ENCODE data around the gene ADO.

Gene ADO

GRCh38 chr10:62813981-62814380, 9.5 kb downstream of the ADO start:
- peaks cover 25% of the 10 kb centered on the region for H3K27me3 ChIP-seq (ENCODE audit: control insufficient read depth, insufficient read depth, low read length)
- peak overlapping the region; percentile 93 for H3K4me2 ChIP-seq (ENCODE audit: low read length)
- H3K9me3 ChIP-seq (replicated peaks; ENCODE audit: low read length) = no peaks in the 10 kb centered on the region
- H3K4me3 ChIP-seq (ENCODE audit: low read length) = peak overlapping the region; percentile 80
- H3K9ac ChIP-seq (ENCODE audit: low read depth, low read length) = no peak overlapping the region
- no peaks in the 10 kb centered on the region for H3K36me3 ChIP-seq (ENCODE audit: insufficient read depth, low read length)
- H3K4me1 ChIP-seq (ENCODE audit: control insufficient read depth, insufficient read depth, low read length) = peaks cover 35% of the 10 kb centered on the region

GRCh38 chr10:62814756-62815380, 10.3 kb downstream of the ADO start:
- Histone ChIP-seq H3K27me3 (ENCODE audit: control insufficient read depth, insufficient read depth, low read length) (peaks cover 33% of the 10 kb centered on the region), H3K4me1 (ENCODE audit: control insufficient read depth, insufficient read depth, low read length) (peaks cover 36% of the 10 kb centered on the region), H3K9me3 (replicated peaks; ENCODE audit: low read length) (no peaks in the 10 kb centered on the region), H3K4me2 (ENCODE audit: low read length) (peak overlapping the region; percentile 93), H3K36me3 (ENCODE audit: insufficient read depth, low read length) (no peaks in the 10 kb centered on the region), H3K4me3 (ENCODE audit: low read length) (peak overlapping the region; percentile 80), H3K9ac (ENCODE audit: low read depth, low read length) (peak overlapping the region; percentile 76)

GRCh38 chr10:62815381-62816075, 11.0 kb downstream of the ADO start:
- peak overlapping the region; percentile 93 for H3K4me2 ChIP-seq (ENCODE audit: low read length)
- H3K4me1 ChIP-seq (ENCODE audit: control insufficient read depth, insufficient read depth, low read length) = peaks cover 36% of the 10 kb centered on the region
- no peaks in the 10 kb centered on the region for H3K9me3 ChIP-seq (replicated peaks; ENCODE audit: low read length)
- peak overlapping the region; percentile 80 for H3K4me3 ChIP-seq (ENCODE audit: low read length)
- H3K36me3 ChIP-seq (ENCODE audit: insufficient read depth, low read length) = no peaks in the 10 kb centered on the region
- H3K9ac ChIP-seq (ENCODE audit: low read depth, low read length) = peak overlapping the region; percentile 76
- H3K27me3 ChIP-seq (ENCODE audit: control insufficient read depth, insufficient read depth, low read length) = peaks cover 40% of the 10 kb centered on the region

GRCh38 chr10:62816076-62816330, 11.5 kb downstream of the ADO start:
- H3K9ac ChIP-seq (ENCODE audit: low read depth, low read length) = peak overlapping the region; percentile 76
- peaks cover 43% of the 10 kb centered on the region for H3K27me3 ChIP-seq (ENCODE audit: control insufficient read depth, insufficient read depth, low read length)
- H3K4me2 ChIP-seq (ENCODE audit: low read length) = peak overlapping the region; percentile 93
- peaks cover 36% of the 10 kb centered on the region for H3K4me1 ChIP-seq (ENCODE audit: control insufficient read depth, insufficient read depth, low read length)
- H3K36me3 ChIP-seq (ENCODE audit: insufficient read depth, low read length) = no peaks in the 10 kb centered on the region
- H3K4me3 ChIP-seq (ENCODE audit: low read length) = peak overlapping the region; percentile 80
- H3K9me3 ChIP-seq (replicated peaks; ENCODE audit: low read length) = no peaks in the 10 kb centered on the region

GRCh38 chr10:62816331-62817120, 12.0 kb downstream of the ADO start, which contains the start of gene EGR2:
EGR2 (minus strand) TSS chr10:62816366; CDS start chr10:62816029, 337 bp downstream.
- Histone ChIP-seq H3K27me3 (ENCODE audit: control insufficient read depth, insufficient read depth, low read length) (peaks cover 45% of the 10 kb centered on the region), H3K9ac (ENCODE audit: low read depth, low read length) (peak within 1 kb of the TSS; percentile 76), H3K36me3 (ENCODE audit: insufficient read depth, low read length) (no peaks in the 10 kb centered on the region), H3K4me3 (ENCODE audit: low read length) (peak within 1 kb of the TSS; percentile 80), H3K9me3 (replicated peaks; ENCODE audit: low read length) (no peaks in the 10 kb centered on the region), H3K4me1 (ENCODE audit: control insufficient read depth, insufficient read depth, low read length) (peaks cover 36% of the 10 kb centered on the region), H3K4me2 (ENCODE audit: low read length) (peak within 1 kb of the TSS; percentile 93)

- H3K4me1 ChIP-seq (ENCODE audit: control insufficient read depth, insufficient read depth, low read length) = peaks cover 36% of the 10 kb centered on the region
- no peaks in the 10 kb centered on the region for H3K36me3 ChIP-seq (ENCODE audit: insufficient read depth, low read length)
- H3K27me3 ChIP-seq (ENCODE audit: control insufficient read depth, insufficient read depth, low read length) = peaks cover 45% of the 10 kb centered on the region
- H3K4me3 ChIP-seq (ENCODE audit: low read length) = peak overlapping the region; percentile 80
- no peaks in the 10 kb centered on the region for H3K9me3 ChIP-seq (replicated peaks; ENCODE audit: low read length)
- peak overlapping the region; percentile 76 for H3K9ac ChIP-seq (ENCODE audit: low read depth, low read length)
- peak overlapping the region; percentile 93 for H3K4me2 ChIP-seq (ENCODE audit: low read length)
Measured at GRCh38 chr10:62817121-62817765, 12.7 kb downstream of the ADO start.

- peaks cover 36% of the 10 kb centered on the region for H3K4me1 ChIP-seq (ENCODE audit: control insufficient read depth, insufficient read depth, low read length)
- peak overlapping the region; percentile 76 for H3K9ac ChIP-seq (ENCODE audit: low read depth, low read length)
- H3K27me3 ChIP-seq (ENCODE audit: control insufficient read depth, insufficient read depth, low read length) = peaks cover 49% of the 10 kb centered on the region
- peak overlapping the region; percentile 80 for H3K4me3 ChIP-seq (ENCODE audit: low read length)
- peak overlapping the region; percentile 93 for H3K4me2 ChIP-seq (ENCODE audit: low read length)
- no peaks in the 10 kb centered on the region for H3K36me3 ChIP-seq (ENCODE audit: insufficient read depth, low read length)
- H3K9me3 ChIP-seq (replicated peaks; ENCODE audit: low read length) = no peaks in the 10 kb centered on the region
Measured at GRCh38 chr10:62817766-62818425, 13.4 kb downstream of the ADO start.

GRCh38 chr10:62818426-62819011, 14.0 kb downstream of the ADO start:
- Histone ChIP-seq H3K9ac (ENCODE audit: low read depth, low read length) (peak overlapping the region; percentile 7), H3K27me3 (ENCODE audit: control insufficient read depth, insufficient read depth, low read length) (peaks cover 50% of the 10 kb centered on the region), H3K9me3 (replicated peaks; ENCODE audit: low read length) (no peaks in the 10 kb centered on the region)

GRCh38 chr10:62819141-62819920, 14.8 kb downstream of the ADO start:
- Histone ChIP-seq H3K9me3 (replicated peaks; ENCODE audit: low read length) (no peaks in the 10 kb centered on the region), H3K4me3 (ENCODE audit: low read length) (peak overlapping the region; percentile 80), H3K9ac (ENCODE audit: low read depth, low read length) (no peak overlapping the region), H3K36me3 (ENCODE audit: insufficient read depth, low read length) (no peaks in the 10 kb centered on the region), H3K4me1 (ENCODE audit: control insufficient read depth, insufficient read depth, low read length) (peaks cover 34% of the 10 kb centered on the region), H3K27me3 (ENCODE audit: control insufficient read depth, insufficient read depth, low read length) (peaks cover 49% of the 10 kb centered on the region), H3K4me2 (ENCODE audit: low read length) (peak overlapping the region; percentile 93)

More at GRCh38 chr10:62818426-62819011, 14.0 kb downstream of the ADO start:
- Histone ChIP-seq H3K36me3 (ENCODE audit: insufficient read depth, low read length) (no peaks in the 10 kb centered on the region), H3K4me1 (ENCODE audit: control insufficient read depth, insufficient read depth, low read length) (peaks cover 36% of the 10 kb centered on the region), H3K4me2 (ENCODE audit: low read length) (peak overlapping the region; percentile 93), H3K4me3 (ENCODE audit: low read length) (peak overlapping the region; percentile 80)

GRCh38 chr10:62820586-62820985, 16.1 kb downstream of the ADO start:
- Histone ChIP-seq H3K9me3 (replicated peaks; ENCODE audit: low read length) (no peaks in the 10 kb centered on the region), H3K4me3 (ENCODE audit: low read length) (no peak overlapping the region), H3K4me1 (ENCODE audit: control insufficient read depth, insufficient read depth, low read length) (peaks cover 24% of the 10 kb centered on the region), H3K9ac (ENCODE audit: low read depth, low read length) (no peak overlapping the region), H3K4me2 (ENCODE audit: low read length) (no peak overlapping the region), H3K27me3 (ENCODE audit: control insufficient read depth, insufficient read depth, low read length) (peaks cover 39% of the 10 kb centered on the region), H3K36me3 (ENCODE audit: insufficient read depth, low read length) (no peaks in the 10 kb centered on the region)
